ENCODE data around the gene SMIM23. TPM values are rescaled to one million over a fixed set of nuclear protein-coding genes. Genes with fewer than 3 reads are reported as not detected.

The SMIM23 gene
- total RNA-seq, 4 donors from 2014 or later = not detected

DNA sequence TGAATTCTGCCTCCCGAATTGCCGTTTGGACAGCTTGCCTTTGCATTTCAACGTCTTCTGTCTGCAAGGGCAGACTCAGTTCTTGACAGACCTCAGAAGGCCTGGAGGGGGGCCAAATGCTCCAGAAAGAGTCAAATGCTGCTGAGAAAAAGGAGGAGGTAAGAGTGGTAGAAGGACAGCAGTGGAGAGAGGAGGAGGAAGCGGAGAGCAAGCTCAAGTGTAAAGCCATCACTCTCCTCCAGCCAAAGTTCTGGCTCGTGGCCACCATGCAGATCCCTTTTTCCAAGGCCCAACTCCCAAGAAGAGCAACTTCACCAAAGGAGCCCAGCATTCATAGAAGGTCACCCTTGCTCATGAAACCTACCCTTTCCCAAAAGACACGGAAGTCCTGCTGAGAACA lies 36.9 kb upstream of the SMIM23 start:
- Histone ChIP-seq H3K4me1 (peaks cover 0 to 4% (median 0%) of the 10 kb centered on the region in 3 donors), H3K27me3 (no peaks in the 10 kb centered on the region), H3K27ac (no peak overlapping the region), H3K36me3 (no peaks in the 10 kb centered on the region), H3K4me3 (no peak overlapping the region), H3K9me3 (no peaks in the 10 kb centered on the region)
- ATAC-seq = no peak
- WGBS, 2 donors (ENCODE audit: low coverage in 1 of 2) = 75% methylated on average over 6 of the region's 6 CpGs; no CpG with 5 or more reads in 1 of the 2 donors
- no peak for TF ChIP-seq POLR2AphosphoS5 (IDR thresholded peaks at IDR 0.05)
- no peak for TF ChIP-seq EP300 (IDR thresholded peaks at IDR 0.05)
- no peak for TF ChIP-seq POLR2A (IDR thresholded peaks at IDR 0.05)
- TF ChIP-seq, protein P1, sequence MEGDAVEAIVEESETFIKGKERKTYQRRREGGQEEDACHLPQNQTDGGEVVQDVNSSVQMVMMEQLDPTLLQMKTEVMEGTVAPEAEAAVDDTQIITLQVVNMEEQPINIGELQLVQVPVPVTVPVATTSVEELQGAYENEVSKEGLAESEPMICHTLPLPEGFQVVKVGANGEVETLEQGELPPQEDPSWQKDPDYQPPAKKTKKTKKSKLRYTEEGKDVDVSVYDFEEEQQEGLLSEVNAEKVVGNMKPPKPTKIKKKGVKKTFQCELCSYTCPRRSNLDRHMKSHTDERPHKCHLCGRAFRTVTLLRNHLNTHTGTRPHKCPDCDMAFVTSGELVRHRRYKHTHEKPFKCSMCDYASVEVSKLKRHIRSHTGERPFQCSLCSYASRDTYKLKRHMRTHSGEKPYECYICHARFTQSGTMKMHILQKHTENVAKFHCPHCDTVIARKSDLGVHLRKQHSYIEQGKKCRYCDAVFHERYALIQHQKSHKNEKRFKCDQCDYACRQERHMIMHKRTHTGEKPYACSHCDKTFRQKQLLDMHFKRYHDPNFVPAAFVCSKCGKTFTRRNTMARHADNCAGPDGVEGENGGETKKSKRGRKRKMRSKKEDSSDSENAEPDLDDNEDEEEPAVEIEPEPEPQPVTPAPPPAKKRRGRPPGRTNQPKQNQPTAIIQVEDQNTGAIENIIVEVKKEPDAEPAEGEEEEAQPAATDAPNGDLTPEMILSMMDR (IDR thresholded peaks at IDR 0.05) = no peak

DNA sequence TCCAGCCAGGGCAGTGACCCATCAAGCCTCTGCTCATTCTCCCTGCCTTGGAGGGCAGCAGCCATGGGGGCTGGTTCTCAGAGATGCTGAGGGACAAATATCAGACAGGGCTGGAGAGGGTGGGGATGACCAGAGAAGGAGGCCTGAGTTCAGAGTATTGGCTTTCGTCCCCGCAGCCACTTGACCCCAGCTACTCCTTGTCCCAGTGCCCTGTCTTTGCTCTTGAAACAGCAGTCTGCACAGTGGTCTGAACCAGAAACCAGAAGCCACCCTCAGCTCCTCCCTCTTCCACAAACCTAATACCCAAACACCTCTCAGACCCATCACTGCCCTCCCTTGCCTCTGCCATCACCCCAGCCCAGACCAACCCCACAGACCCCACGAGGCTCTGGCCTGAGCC lies 36.3 kb upstream of the SMIM23 start:
- no peak for ATAC-seq
- WGBS, 2 donors (ENCODE audit: low coverage in 1 of 2) = 84% methylated on average over 3 of the region's 3 CpGs; no CpG with 5 or more reads in 1 of the 2 donors
- Histone ChIP-seq H3K36me3 (no peaks in the 10 kb centered on the region), H3K4me3 (no peak overlapping the region), H3K27ac (no peak overlapping the region), H3K9me3 (no peaks in the 10 kb centered on the region), H3K27me3 (no peaks in the 10 kb centered on the region), H3K4me1 (peaks cover 0 to 4% (median 0%) of the 10 kb centered on the region in 3 donors)
- TF ChIP-seq POLR2AphosphoS5 (IDR thresholded peaks at IDR 0.05) (no peak), EP300 (IDR thresholded peaks at IDR 0.05) (no peak), POLR2A (IDR thresholded peaks at IDR 0.05) (no peak)
- TF ChIP-seq, protein P1 (IDR thresholded peaks at IDR 0.05) = no peak

DNA sequence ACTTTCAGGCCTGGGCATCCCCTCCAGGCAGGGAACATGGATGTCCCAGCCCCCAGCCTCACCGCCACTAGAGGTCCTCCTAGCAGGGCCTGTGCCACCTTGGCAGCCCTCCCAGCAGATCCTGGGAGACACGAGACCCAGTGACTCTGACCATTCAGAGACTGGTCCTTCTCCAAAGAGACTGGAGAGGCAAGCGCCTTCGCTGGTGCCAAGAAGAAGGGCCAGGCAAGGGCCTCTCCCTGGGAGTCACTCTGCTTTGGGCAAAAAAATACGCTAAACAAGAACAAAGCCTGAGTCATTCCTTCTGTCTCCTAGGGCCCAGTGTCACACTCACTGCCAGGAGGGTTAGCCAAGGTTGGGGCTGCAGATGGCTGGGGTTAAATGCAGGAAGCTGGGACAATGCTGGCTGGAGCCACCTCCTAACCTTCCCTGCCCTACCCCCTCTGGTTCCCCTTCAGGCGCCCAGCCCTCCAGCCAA lies 35.3 kb upstream of the SMIM23 start:
- no CpG with 5 or more reads among the region's 6 CpGs for WGBS, 2 donors (ENCODE audit: low coverage in 1 of 2)
- Histone ChIP-seq H3K36me3 (no peaks in the 10 kb centered on the region), H3K4me3 (no peak overlapping the region), H3K9me3 (no peaks in the 10 kb centered on the region), H3K27ac (no peak overlapping the region), H3K4me1 (peaks cover 0 to 4% (median 0%) of the 10 kb centered on the region in 3 donors), H3K27me3 (no peaks in the 10 kb centered on the region)
- peak; percentile 72 for ATAC-seq
- TF ChIP-seq, protein P1 (IDR thresholded peaks at IDR 0.05) = no peak
- TF ChIP-seq POLR2A (IDR thresholded peaks at IDR 0.05) (no peak), EP300 (IDR thresholded peaks at IDR 0.05) (no peak), POLR2AphosphoS5 (IDR thresholded peaks at IDR 0.05) (peak; percentile 29)

DNA sequence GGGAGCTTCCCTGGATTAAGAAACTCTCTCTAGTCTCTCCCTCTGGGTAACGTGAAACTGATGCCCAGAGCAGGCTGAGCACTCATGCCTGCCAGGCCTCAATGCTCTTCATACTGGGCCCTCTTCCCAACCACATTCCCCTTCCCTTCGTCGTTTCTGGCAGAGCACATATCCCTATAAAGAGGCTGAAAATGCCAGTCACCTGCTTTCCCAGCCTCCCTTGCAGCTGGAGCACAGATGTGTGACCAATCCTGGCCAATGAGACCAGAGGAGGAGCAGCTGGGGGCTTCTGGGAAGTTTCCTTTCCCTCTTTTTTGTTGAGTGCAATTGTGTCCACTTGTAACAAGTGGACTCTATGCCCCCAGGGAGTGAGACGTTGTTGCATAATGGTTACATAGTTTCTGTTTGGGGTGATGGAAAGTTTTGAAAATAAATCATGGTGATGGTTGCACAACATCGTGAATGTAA lies 30.2 kb upstream of the SMIM23 start:
- ATAC-seq = peak; percentile 36
- no peak for TF ChIP-seq POLR2AphosphoS5 (IDR thresholded peaks at IDR 0.05)
- no peak for TF ChIP-seq EP300 (IDR thresholded peaks at IDR 0.05)
- TF ChIP-seq POLR2A (IDR thresholded peaks at IDR 0.05) = no peak
- TF ChIP-seq, protein P1 (IDR thresholded peaks at IDR 0.05) = no peak

DNA sequence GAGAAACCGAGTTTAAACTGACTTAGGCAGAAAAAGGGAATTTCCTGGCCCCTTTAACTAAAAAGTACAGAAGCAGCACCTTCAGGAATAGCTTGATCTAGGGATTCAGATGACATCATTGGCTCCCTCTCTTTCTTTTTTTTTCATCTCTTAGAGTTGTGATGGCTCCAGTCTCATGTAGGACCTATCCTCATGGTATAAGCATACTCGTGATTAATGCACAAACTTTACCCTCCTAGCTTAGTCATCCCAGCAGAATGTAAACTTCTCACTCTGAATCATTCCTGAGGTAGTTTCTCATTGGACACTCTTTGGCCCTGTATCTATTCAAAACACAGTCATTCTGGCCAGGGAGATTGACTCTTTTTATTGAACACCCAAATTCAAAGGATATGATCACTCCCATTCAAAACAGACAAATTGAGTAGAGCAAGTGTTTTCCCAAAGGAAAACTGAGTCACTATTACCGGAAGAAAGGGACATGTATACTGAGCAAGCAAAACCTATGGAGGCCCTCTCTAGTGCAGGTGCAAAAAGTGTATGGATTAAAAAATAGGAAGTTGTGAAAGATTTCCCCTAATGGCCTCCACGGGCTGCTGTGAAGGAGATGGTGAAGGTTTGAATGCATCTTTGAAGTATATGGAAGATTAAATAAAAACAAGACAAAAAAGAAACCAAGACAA lies 27.6 kb upstream of the SMIM23 start:
- Histone ChIP-seq H3K4me3 (no peak overlapping the region), H3K27me3 (peaks cover 3% of the 10 kb centered on the region), H3K4me1 (no peaks in the 10 kb centered on the region), H3K27ac (no peak overlapping the region), H3K36me3 (no peaks in the 10 kb centered on the region), H3K9me3 (peaks cover 0 to 14% (median 0%) of the 10 kb centered on the region in 3 donors)
- ATAC-seq = no peak
- WGBS, 2 donors (ENCODE audit: low coverage in 1 of 2) = 52 to 69% methylated on average over 2 to 3 of the region's 4 CpGs
- TF ChIP-seq EP300 (IDR thresholded peaks at IDR 0.05) (no peak), POLR2A (IDR thresholded peaks at IDR 0.05) (no peak), POLR2AphosphoS5 (IDR thresholded peaks at IDR 0.05) (no peak)
- TF ChIP-seq, protein P1 (IDR thresholded peaks at IDR 0.05) = no peak

More for the DNA sequence above, 30.2 kb upstream of the SMIM23 start:
- 45 to 71% methylated on average over 3 to 5 of the region's 5 CpGs for whole genome bisulfite sequencing, 2 donors (ENCODE audit: low coverage in 1 of 2)
- no peak overlapping the region for H3K4me3 ChIP-seq
- no peaks in the 10 kb centered on the region for H3K4me1 ChIP-seq
- no peaks in the 10 kb centered on the region for H3K27me3 ChIP-seq
- no peak overlapping the region for H3K27ac ChIP-seq
- peaks cover 0 to 11% (median 0%) of the 10 kb centered on the region in 3 donors for H3K9me3 ChIP-seq
- no peaks in the 10 kb centered on the region for H3K36me3 ChIP-seq

Data from gastroesophageal sphincter (tissue), 4 donors.